ENCODE results near the gene FASN.
A peak's percentile ranks its signal among the peaks of the same experiment; 100 is the strongest.

FASN gene

DNA sequence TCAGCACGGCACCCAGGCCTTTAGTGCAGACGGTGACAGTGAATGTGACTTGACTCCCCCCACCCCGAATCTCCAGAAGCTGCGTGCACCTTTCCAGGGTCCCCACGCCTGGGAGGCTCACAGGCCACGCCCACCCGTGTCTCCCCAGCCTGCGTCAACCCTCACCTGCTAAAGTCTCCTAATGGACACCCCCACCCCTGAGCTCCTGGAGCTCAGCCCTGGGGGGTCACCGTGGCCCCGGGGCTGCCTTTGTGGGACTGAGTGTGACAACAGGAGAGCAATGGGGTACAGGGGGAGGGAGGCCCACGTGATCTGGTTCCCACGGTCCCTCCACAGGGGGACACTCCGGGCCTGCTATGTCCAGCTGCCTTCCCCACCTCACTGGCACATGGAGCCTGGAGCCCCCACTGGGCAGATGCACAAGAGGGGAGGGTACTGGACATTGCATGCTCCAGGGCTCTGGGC is 7.4 kb upstream of the FASN start:
- peak overlapping the region; percentile 100 for H3K27ac ChIP-seq

GRCh38 chr17:82104797-82105416 is 6.9 kb upstream of the FASN start:
- peak overlapping the region; percentile 100 for H3K27ac ChIP-seq
- TF ChIP-seq, protein P1, sequence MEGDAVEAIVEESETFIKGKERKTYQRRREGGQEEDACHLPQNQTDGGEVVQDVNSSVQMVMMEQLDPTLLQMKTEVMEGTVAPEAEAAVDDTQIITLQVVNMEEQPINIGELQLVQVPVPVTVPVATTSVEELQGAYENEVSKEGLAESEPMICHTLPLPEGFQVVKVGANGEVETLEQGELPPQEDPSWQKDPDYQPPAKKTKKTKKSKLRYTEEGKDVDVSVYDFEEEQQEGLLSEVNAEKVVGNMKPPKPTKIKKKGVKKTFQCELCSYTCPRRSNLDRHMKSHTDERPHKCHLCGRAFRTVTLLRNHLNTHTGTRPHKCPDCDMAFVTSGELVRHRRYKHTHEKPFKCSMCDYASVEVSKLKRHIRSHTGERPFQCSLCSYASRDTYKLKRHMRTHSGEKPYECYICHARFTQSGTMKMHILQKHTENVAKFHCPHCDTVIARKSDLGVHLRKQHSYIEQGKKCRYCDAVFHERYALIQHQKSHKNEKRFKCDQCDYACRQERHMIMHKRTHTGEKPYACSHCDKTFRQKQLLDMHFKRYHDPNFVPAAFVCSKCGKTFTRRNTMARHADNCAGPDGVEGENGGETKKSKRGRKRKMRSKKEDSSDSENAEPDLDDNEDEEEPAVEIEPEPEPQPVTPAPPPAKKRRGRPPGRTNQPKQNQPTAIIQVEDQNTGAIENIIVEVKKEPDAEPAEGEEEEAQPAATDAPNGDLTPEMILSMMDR (conservative IDR thresholded peaks at IDR 0.05) = no peak
- no peak for TF ChIP-seq ZFX (IDR thresholded peaks at IDR 0.05)

More for the DNA sequence above, 7.4 kb upstream of the FASN start:
- no peak for TF ChIP-seq ZFX (IDR thresholded peaks at IDR 0.05)

GRCh38 chr17:82103553-82104451 is 5.8 kb upstream of the FASN start:
- TF ChIP-seq, protein P1 (conservative IDR thresholded peaks at IDR 0.05) = no peak
- no peak for TF ChIP-seq ZFX (IDR thresholded peaks at IDR 0.05)
- H3K27ac ChIP-seq = peak overlapping the region; percentile 100

DNA sequence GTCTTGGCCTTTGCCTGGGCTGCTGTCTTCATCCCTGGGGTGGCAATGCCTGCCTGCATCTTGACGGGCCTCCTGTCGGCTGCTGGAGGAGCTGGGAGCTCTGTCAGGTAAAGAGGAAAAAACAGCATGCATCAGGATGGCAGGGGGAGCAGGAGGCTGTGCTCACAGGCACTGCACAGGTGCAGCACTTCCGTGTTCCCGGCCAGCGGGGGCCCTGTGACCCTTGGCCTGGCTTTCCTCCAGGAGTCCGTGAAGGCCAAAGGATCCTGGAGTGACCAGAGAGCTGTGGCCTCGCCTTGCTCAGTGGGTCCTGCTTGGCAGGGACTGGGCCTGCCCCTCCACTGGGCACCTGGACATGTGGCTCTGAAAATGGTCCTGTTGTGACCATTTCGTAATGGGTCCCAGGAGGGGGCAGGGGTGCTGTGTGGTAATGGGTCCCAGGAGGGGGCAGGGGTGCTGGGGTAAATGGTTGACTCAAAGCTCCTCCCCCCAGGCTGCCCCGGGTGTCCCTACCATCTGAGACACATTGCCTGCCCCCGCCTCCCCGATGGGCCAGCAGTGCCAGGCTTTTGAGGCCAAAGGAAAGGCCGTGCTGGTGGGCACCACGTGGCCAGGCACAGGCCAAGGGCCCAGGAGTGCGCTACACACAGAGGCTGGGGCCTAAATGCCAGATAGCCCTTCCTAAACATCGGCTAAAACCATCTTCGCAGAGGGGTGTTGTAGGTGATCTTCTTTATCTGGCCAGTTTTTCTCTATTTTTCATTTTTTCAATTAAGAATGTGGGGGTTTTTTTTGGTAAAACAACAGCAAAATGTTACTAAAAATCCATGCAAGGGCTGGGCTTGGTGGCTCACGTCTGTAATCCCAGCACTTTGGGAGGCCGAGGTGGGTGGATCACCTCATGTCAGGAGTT is 4.0 kb upstream of the FASN start:
- H3K27ac ChIP-seq = peak overlapping the region; percentile 100
- TF ChIP-seq, protein P1 (conservative IDR thresholded peaks at IDR 0.05) = no peak
- no peak for TF ChIP-seq ZFX (IDR thresholded peaks at IDR 0.05)

DNA sequence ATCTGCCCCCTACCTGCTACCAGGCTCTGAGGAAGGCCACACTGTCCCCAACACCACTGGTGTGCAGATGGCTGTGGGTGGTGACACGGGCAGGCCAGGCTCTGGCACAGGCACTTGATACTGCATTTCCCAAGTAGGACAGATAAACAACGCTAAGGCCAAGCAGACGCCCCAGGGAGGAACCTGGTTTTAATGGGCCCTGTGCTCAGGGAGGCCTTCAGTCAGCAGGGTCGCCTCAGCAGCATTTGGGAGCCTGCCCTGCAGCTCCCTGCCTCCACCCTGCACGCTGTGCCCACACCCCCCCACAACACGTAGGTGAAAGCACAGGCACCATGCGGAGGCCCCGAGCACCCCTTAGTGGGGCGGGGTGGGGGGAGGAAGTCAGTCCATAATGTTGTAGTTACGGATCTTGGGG is 3.3 kb upstream of the FASN start:
- H3K27ac ChIP-seq = peak overlapping the region; percentile 100
- TF ChIP-seq ZFX (IDR thresholded peaks at IDR 0.05) = peak; percentile 32
- TF ChIP-seq, protein P1 (conservative IDR thresholded peaks at IDR 0.05) = no peak

DNA sequence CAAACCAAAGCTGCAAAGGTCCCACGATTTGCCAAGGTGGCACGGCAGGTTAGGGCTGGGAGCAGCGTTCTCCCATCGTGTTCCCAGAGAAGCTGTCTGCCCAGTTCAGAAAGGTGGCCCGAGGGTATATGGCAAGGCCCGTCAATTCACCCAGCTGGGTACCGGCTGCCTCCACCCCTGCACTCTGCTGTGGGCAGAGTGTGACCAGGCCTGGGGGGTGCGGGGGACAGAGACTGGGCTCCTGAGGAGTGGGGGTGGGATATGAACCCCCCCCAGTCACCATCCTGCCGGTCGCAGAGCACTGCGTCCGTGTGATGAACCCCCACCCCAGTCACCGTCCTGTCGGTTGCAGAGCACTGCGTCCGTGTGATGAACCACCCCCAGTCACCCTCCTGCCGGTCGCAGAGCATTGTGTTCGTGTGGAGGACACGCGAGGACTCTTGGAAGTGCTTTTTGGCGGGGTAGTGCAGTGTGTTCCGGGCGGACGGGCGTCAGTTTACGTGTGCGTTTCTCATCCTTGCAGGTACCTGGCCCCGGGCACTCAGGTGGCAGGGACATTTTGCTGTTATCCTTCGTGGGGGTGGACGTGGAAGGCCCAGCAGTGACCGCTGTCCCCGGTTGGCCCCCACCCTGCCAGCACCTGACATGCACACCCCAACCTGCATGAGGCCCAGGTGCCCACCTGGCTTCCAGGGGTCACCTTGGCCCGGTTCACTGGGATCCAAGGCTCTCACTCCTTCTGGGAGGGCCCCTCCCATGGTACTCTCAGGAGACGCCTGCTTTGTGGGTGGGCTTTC is 2.7 kb upstream of the FASN start:
- TF ChIP-seq ZFX (IDR thresholded peaks at IDR 0.05) = no peak; the same call in 1 of the 2 replicates
- TF ChIP-seq, protein P1 (conservative IDR thresholded peaks at IDR 0.05) = no peak
- H3K27ac ChIP-seq = peak overlapping the region; percentile 100
